Naive B cell (primary cell): ENCODE results near the gene TMEM181. TPM values are rescaled to one million over a fixed set of nuclear protein-coding genes. Genes with fewer than 3 reads are reported as not detected.
"Not testable (repeated sequence)": the region's sequence is repeated elsewhere in the genome, so short reads cannot be mapped to it uniquely, and the experiment has no call there.

Experiments
- ATAC-seq, 2 donors: fragments of 150-1000 bp; cut with Tn5 transposase; 2 replicates each; pipeline ENCODE4 v1.10.0; 2021; ENCODE audit warnings: low read depth in 2 of 2, mild to moderate bottlenecking in 2 of 2, moderate library complexity in 2 of 2
- DNase-seq: peaks from one replicate; pipeline ENCODE4 v3.0.0; 2022
- H3K27ac Mint-ChIP-seq, 6 donors: one replicate each; pipeline ENCODE4 v1.8.0; 2020 to 2022; ENCODE audit warnings: mild to moderate bottlenecking in 6 of 6, mixed read lengths in 6 of 6, moderate library complexity in 5 of 6, inconsistent platforms in 2 of 6
- H3K27me3 Mint-ChIP-seq, 3 donors: one replicate each; pipeline ENCODE4 v1.8.0; 2021 to 2022; ENCODE audit warnings: mixed read lengths in 3 of 3, mild to moderate bottlenecking in 1 of 3
- H3K36me3 Mint-ChIP-seq, 2 donors: one replicate each; pipeline ENCODE4 v1.8.0; 2020 to 2022; ENCODE audit warnings: mixed read lengths in 2 of 2, inconsistent platforms in 1 of 2, mild to moderate bottlenecking in 1 of 2
- H3K4me1 Mint-ChIP-seq, 3 donors: one replicate each; pipeline ENCODE4 v1.8.0; 2020 to 2022; ENCODE audit warnings: mixed read lengths in 3 of 3, inconsistent platforms in 1 of 3, mild to moderate bottlenecking in 1 of 3, moderate library complexity in 1 of 3
- H3K4me3 Mint-ChIP-seq, 8 donors: one replicate each; pipeline ENCODE4 v1.8.0; 2020 to 2022; ENCODE audit warnings: mild to moderate bottlenecking in 8 of 8, mixed read lengths in 8 of 8, moderate library complexity in 8 of 8, inconsistent platforms in 2 of 8
- H3K9me3 Mint-ChIP-seq, 7 donors: one replicate each; pipeline ENCODE4 v1.8.0; 2020 to 2022; ENCODE audit warnings: mixed read lengths in 7 of 7, mild to moderate bottlenecking in 5 of 7, inconsistent platforms in 2 of 7, moderate library complexity in 1 of 7
- polyA plus RNA-seq, 6 donors: library from polyadenylated mRNA; unstranded; fragments of 300-500 nt; fragmentation: Illumina TruSeq; gene quantifications; one replicate each; pipeline ENCODE4 v1.2.3, GENCODE V29; 2021; ENCODE audit warnings: low read depth in 6 of 6

TMEM181 gene
- polyA plus RNA-seq, 6 donors from 2014 or later = 1.9 to 2.4 (median 2.3) TPM

DNA sequence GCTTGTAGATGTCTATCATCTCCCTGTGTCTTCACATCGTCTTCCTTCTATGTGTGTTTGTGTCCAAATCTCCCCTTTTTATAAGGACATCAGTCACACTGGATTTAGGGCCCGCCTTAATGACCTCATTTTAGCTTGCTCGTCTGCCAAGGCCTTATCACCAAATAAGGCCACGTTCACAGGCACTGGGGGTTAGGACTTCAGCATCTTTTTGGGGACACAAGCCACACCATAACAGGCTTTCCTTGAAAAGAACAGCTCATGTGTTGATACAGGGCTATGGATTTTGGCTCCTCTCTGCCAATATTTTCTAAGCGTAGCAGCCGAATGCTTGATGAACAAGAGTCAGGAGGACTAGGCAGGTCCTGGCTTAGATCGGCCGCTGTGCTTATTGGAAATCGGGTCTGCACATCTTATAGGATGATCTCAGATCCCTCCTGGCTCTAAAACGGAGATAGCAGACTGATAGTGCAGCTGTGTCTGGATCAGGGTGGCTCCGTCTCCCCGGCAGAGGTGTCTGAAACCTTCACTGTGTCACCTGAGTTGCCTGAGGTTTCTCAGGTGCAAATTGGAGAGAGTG, 16.2 kb upstream of the TMEM181 start:
- peaks cover 53 to 85% (median 76%) of the 10 kb centered on the region in 3 donors for H3K27me3 Mint-ChIP-seq
- no peaks in the 10 kb centered on the region for H3K9me3 Mint-ChIP-seq
- DNase-seq (no peak), ATAC-seq (no peak)
- peak overlapping the region in 1 of 6 donors; percentile 23 for H3K27ac Mint-ChIP-seq
- peak overlapping the region in 1 of 8 donors; percentile 61 for H3K4me3 Mint-ChIP-seq
- H3K36me3 Mint-ChIP-seq = no peaks in the 10 kb centered on the region
- no peaks in the 10 kb centered on the region for H3K4me1 Mint-ChIP-seq

DNA sequence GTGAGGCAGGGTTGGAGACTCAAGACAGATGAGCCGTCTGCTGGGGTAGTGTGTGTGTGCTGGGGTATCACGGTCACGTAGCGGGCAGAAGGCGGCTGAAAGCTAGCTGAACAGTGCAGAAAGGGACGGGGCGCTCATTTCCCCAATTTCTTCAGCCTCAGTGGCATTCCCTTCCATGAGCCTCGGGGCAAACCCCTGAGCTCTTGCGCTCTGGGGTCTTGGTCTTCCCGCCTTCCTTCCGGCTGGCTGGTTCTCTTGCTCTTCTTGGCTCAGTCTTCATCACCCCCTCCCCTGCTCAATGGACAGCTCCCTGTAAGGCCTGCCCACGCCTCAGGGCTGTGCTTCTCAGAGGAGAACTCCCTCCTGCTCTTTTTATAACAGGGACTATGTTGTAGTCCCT, 15.5 kb upstream of the TMEM181 start:
- Mint-ChIP-seq H3K9me3 (no peaks in the 10 kb centered on the region), H3K36me3 (no peaks in the 10 kb centered on the region), H3K27ac (no peak overlapping the region), H3K4me3 (no peak overlapping the region), H3K4me1 (no peaks in the 10 kb centered on the region), H3K27me3 (peaks cover 47 to 82% (median 72%) of the 10 kb centered on the region in 3 donors)
- ATAC-seq (no peak), DNase-seq (no peak)

DNA sequence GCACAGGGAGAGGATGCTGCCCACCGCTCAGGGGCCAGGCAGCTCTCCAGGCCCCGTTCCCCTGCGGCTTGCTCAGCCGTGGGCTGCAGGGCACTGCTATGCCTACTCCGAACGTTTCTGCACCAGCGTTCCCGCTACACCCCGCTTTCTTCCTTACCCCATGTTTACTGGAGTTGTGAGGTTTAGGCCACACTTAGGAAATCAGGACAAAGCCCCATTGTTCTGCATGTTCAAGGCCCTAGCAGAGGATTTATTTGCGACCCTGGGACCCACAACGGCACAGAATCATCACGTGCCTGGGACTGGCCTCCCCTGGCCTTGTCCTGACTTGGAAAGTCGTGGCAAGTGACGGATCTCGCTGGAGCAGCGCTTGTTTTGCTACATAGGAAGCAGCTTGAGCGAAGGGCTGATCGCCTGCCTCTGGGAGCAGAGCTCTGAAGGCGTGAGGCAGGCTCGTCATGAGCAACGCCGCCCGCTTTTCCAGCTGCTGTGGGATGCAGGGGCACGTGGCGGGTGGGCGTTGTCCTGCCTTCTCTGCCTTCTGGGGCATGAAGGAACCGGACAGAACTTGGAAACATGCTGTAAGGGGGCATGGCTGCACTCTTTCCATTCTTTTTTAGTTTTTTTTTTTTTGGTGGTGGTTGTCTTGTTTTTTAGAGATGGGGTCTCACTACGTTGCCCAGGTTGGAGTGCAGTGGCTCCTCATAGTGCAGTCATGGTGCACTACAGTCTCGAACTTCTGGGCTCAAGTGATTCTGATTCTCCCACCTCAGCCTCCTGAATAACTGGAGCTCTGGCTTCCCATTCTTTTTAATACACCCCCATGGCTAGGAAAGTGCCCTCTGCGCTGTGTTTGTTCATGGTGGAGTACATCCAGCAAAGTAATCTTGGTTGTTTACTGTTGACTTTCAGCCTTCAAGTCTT, 14.6 kb upstream of the TMEM181 start:
- Mint-ChIP-seq H3K27me3 (peaks cover 38 to 78% (median 68%) of the 10 kb centered on the region in 3 donors), H3K4me1 (no peaks in the 10 kb centered on the region), H3K27ac (peak overlapping the region in 1 of 6 donors; percentile 22), H3K9me3 (no peaks in the 10 kb centered on the region), H3K4me3 (no peak overlapping the region), H3K36me3 (no peaks in the 10 kb centered on the region)
- ATAC-seq = no peak
- DNase-seq = no peak

DNA sequence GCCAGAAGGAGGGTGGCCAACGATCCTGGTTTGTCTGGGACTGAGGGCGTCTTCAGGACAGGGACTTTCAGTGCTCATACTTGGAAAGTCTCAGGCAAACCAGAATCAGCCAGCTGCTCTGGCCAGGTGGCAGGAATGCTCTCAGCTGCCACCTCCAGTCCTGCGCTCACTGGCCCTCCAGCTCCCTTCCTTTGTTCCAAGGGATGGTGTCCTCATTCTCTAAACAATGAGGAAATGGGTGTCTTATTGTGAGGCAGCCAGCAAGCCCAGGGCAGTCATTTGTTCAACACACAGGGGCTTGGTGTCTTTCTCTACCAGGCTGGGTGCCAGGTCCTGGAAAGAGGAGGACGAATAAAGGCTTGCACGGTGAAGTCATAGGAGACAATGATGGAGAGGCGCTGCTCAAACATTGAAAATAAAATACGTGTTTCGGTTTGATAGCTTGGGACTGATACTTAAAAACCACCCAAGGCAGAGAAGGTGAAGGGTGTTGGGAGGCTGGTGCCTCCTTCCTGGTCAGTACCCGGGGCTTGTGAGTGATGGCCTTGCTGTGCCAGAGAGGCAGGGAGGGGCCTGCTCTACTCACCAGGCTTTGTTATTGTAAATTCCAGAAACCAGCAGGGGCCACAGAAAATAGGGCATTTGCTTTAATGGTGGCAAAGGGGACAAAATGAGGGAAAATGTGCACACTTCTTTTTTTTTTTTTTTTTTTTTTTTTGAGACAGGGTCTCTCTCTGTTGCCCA, 11.3 kb upstream of the TMEM181 start:
- H3K9me3 Mint-ChIP-seq = no peaks in the 10 kb centered on the region
- DNase-seq (no peak), ATAC-seq (no peak)
- no peaks in the 10 kb centered on the region for H3K4me1 Mint-ChIP-seq
- H3K36me3 Mint-ChIP-seq = no peaks in the 10 kb centered on the region
- no peak overlapping the region for H3K4me3 Mint-ChIP-seq
- H3K27ac Mint-ChIP-seq = peak overlapping the region in 1 of 6 donors; percentile 19
- peaks cover 20 to 48% (median 48%) of the 10 kb centered on the region in 3 donors for H3K27me3 Mint-ChIP-seq

DNA sequence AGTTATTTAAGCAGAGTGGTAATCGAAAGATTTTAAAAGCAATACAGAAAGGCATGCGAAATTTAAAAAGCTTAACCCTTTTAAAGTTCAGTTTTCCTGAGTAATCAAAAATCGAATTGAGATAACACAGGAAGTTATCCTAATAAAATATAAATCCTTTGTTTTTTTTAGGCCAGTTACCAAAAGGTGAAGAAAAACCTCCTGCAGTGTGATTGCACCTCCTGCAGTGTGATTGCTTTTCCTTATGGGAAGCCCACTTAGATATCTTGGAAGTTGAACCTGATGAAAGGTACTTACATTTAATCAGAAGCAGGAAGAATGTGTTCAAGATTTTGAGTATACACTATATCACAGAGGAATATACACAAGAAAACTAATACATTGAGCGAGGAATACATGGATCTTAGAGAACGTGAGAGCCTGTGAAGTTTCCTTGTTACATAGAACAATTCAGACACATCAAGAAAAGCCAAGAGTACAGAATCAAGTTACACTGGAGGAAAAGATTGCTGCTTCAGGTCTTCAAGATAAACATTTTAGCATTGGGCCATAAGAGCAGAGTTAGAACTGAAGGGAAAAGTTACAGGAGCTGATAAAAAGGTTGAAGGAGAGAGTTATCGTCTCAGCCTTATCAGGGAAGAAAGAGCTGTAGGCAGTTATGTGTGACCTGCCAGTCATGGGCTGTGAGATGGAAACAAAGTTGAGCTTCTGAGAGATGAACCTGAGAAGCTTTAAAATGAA, 7.7 kb upstream of the TMEM181 start:
- ATAC-seq = no peak
- no peaks in the 10 kb centered on the region for H3K36me3 Mint-ChIP-seq

DNA sequence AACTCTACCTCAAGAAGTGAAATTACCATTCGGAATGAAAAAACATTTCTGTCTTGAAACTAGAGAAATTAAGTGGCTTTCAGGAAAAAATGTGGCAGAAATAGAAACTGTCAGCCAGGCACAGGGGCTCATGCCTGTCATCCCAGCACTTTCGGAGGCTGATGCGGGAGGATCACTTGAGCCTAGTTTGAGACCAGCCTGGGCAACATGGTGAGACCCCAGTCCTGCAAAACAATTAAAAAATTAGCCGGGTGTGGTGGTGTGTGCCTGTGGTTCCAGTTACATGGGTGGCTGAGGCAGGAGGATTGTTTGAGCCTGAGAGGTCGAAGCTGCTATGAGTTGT, 7.1 kb upstream of the TMEM181 start:
- Mint-ChIP-seq H3K4me3 (no peak overlapping the region), H3K36me3 (no peaks in the 10 kb centered on the region), H3K27me3 (peaks cover 5 to 19% (median 18%) of the 10 kb centered on the region in 3 donors), H3K4me1 (no peaks in the 10 kb centered on the region), H3K27ac (no peak overlapping the region), H3K9me3 (no peaks in the 10 kb centered on the region)
- no peak for ATAC-seq
- no peak for DNase-seq

More for the DNA sequence above, 7.7 kb upstream of the TMEM181 start:
- Mint-ChIP-seq H3K9me3 (no peaks in the 10 kb centered on the region), H3K4me1 (no peaks in the 10 kb centered on the region), H3K27me3 (peaks cover 5 to 19% (median 18%) of the 10 kb centered on the region in 3 donors), H3K27ac (no peak overlapping the region), H3K4me3 (no peak overlapping the region)
- DNase-seq = no peak

DNA sequence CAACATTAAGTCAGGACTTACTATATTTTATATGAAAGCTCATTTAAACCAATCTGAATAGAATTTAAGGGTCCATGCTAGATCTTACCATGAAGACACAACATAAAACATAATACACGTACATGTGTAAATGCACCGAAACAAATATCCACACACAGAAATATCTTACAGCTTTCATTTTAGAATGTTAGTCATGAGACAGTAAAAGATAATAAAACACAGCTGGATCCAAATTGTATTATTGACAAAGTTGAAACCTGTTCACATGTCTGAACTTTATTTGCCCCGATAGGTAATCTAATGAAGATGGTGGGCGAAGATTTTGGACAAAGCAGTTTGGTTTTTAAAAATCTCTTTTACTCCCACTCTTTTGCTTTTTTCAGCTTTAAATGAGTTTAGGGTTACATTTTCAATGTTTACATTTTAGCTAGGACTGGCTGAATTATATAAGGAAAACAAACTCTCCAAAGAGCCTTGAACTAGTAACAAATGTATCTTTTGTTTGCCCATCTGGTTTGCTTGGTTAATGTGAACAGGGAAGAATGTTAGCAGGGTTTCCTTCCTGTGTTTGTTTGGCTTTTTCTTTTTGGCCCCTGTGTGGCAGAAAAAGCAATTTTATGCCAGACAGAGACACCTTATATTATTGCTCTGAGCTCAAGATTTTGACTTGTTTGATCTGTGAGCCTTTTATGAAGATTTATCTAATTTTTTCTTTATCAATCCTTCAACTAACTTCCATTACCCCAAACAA, 5.1 kb upstream of the TMEM181 start:
- Mint-ChIP-seq H3K9me3 (no peaks in the 10 kb centered on the region), H3K4me1 (peaks cover 4 to 9% (median 7%) of the 10 kb centered on the region in 3 donors), H3K27ac (no peak overlapping the region), H3K4me3 (no peak overlapping the region), H3K27me3 (peaks cover 0 to 1% (median 1%) of the 10 kb centered on the region in 3 donors), H3K36me3 (no peaks in the 10 kb centered on the region)
- no peak for ATAC-seq
- no peak for DNase-seq

DNA sequence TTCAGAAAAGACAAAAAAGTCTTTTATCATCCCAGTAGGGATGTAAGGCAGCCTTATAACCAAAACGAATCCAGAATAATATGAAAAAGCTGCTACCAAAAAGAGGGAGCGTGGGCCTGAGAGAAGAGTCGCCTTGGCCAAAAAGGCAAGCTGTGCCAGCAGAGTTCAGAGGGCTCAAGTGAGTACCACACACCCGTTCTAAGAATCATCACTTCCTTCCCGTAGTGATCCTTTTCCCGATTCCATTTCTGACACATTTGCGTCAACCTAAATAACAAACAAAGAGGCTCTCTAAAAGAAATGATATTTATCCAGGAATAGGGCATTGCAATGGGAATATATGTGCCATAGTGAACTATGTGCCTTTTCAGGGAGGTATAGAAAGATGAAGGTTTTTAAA, 3.8 kb upstream of the TMEM181 start:
- H3K36me3 Mint-ChIP-seq = no peaks in the 10 kb centered on the region

DNA sequence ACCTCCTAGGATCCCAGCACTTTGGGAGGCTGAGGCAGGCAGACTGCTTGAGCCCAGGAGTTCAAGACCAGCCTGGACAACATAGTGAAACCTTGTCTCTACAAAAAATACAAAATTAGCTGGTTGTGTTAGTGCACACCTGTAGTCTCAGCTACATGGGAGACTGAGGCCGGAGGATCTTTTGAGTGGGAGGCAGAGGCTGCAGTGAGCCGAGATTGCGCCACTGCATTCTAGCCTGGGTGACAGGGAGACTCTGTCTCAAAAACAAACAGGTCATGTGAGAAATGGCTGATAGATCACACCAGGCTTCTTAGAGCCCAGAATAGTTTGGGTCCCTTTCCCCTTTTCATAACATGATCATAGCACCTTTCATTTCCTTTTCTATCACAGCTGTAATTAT, 2.8 kb upstream of the TMEM181 start:
- Mint-ChIP-seq H3K27ac (peak overlapping the region in 1 of 6 donors; percentile 34), H3K4me1 (peaks cover 19 to 24% (median 23%) of the 10 kb centered on the region in 3 donors), H3K4me3 (peak overlapping the region in 2 of 8 donors; percentile 29 to 89)
- not testable (repeated sequence) for H3K27me3 Mint-ChIP-seq, DNase-seq, H3K9me3 Mint-ChIP-seq, ATAC-seq, H3K36me3 Mint-ChIP-seq

More for the DNA sequence above, 3.8 kb upstream of the TMEM181 start:
- Mint-ChIP-seq H3K9me3 (no peaks in the 10 kb centered on the region), H3K27ac (no peak overlapping the region), H3K4me3 (peak overlapping the region in 1 of 8 donors; percentile 54), H3K27me3 (no peaks in the 10 kb centered on the region), H3K4me1 (peaks cover 9 to 14% (median 13%) of the 10 kb centered on the region in 3 donors)
- no peak for ATAC-seq
- DNase-seq = no peak

DNA sequence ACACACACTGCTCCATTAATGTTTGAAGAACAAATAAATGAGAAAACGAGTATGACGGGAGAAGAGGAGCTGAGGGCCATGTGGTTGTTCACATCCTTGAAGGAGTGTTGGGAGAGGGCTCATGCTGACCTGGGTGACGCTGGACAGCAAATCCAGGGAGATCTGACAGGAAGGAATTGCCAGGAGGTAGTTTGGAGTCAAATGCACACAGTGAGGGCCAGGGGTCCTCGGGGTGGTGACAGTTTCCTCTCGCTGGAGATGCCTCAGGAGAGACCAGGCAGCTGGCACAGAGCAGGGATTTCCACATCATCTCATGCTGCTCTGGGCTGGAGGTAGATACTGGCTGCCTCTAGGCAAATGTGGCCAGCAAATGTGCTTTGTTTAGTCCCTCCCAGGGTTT, 2.0 kb upstream of the TMEM181 start:
- H3K9me3 Mint-ChIP-seq = no peaks in the 10 kb centered on the region
- peaks cover 23 to 29% (median 29%) of the 10 kb centered on the region in 3 donors for H3K4me1 Mint-ChIP-seq
- no peaks in the 10 kb centered on the region for H3K36me3 Mint-ChIP-seq
- peak overlapping the region in 3 of 8 donors; percentile 51 to 89 (median 51) for H3K4me3 Mint-ChIP-seq
- no peak for DNase-seq
- H3K27me3 Mint-ChIP-seq = no peaks in the 10 kb centered on the region
- ATAC-seq = no peak
- peak overlapping the region in 2 of 6 donors; percentile 31 to 59 for H3K27ac Mint-ChIP-seq

DNA sequence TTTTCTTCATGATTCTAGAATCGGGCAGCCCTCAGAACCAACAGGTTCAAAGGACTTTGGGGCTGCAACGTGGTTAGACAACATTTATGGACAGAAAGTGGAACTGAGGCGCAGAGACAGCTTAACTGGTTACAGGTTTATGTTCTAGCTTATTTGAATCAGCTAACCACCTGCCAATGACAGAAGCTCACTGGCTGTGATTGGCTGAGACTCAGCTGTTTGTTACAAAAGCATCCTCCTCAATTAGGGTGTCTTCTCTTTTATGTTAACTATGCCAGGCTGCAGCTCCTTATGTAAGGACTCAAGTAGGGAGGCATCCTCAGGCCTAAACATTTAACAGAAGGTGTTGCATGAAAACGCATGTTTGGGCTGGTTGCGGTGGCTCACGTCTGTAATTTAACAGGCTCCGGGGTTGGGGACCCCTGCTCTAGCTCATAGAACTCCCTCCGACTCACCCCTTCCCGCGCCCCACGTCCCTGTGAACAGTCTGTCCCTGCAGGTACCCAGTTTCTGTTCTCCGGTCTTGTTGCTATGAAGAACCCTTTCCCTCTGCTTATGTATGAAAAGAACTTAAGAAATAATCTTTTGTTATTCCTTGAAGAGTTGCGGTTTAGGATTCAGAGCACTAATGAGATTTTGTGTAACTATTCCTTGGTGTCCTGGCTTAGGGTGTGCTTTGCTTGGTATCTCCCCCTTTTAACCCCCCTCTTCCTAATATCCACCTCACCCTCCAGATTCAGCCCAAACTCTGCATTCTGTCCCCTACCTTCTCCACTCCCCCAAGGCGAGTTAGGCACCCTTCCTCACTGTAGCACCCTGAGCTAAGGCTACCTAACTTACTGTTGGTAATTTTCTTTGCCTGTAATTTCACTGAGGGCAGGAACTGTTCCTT, 1.2 kb upstream of the TMEM181 start:
- H3K36me3 Mint-ChIP-seq = no peaks in the 10 kb centered on the region
- H3K4me1 Mint-ChIP-seq = peaks cover 23 to 29% (median 29%) of the 10 kb centered on the region in 3 donors
- no peak for DNase-seq
- no peak for ATAC-seq
- H3K4me3 Mint-ChIP-seq = peak overlapping the region; percentile 53 to 90 (median 82)
- no peaks in the 10 kb centered on the region for H3K27me3 Mint-ChIP-seq
- H3K9me3 Mint-ChIP-seq = no peaks in the 10 kb centered on the region
- peak overlapping the region in 2 of 6 donors; percentile 54 to 80 for H3K27ac Mint-ChIP-seq
